CD4-positive, alpha-beta T cell (primary cell): ENCODE data around the gene ERBIN. TPM values are rescaled to one million over a fixed set of nuclear protein-coding genes. Genes with fewer than 3 reads are reported as not detected.

Experiments used
- ATAC-seq: fragments of 200-7000 bp; cut with Tn5 transposase; one replicate; pipeline ENCODE4 v1.10.0; 2022; ENCODE audit warnings: mild to moderate bottlenecking; ENCODE audit not compliant: poor library complexity
- CTCF ChIA-PET: fragments of 350-600 bp; sonication (Branson Sonifier 250); formaldehyde crosslinking; loops from one replicate; lab custom pipeline; 2021; ENCODE audit warnings: antibody characterized with exemption, inconsistent platforms; lab: Charles Lee
- POLR2A ChIA-PET: fragments of 350-600 bp; sonication (Branson Sonifier 250); formaldehyde crosslinking; loops from one replicate; lab custom pipeline; 2021; ENCODE audit warnings: antibody characterized with exemption, inconsistent platforms; lab: Charles Lee
- DNase-seq, 14 experiments: peaks; one replicate each; pipeline ENCODE4 v3.0.0-alpha.2; 2013 to 2020; ENCODE audit warnings: mixed read lengths in 2 of 14
- H3K27ac ChIP-seq, 2 donors: one replicate each; pipeline versions ENCODE4 v1.5.1 to v1.7.0; 2013; ENCODE audit warnings: low read length in 2 of 2, low read depth in 1 of 2, mild to moderate bottlenecking in 1 of 2
- H3K27me3 ChIP-seq, 2 experiments: 1 replicate in 1 of 2; 2 replicates in 1 of 2; pipeline versions ENCODE4 v1.6.1 to v1.7.0; 2013; ENCODE audit warnings: low read length in 2 of 2, control low read depth in 1 of 2, mild to moderate bottlenecking in 1 of 2, moderate library complexity in 1 of 2; ENCODE audit not compliant: insufficient read depth in 2 of 2, control insufficient read depth in 1 of 2
- H3K36me3 ChIP-seq: one replicate; pipeline ENCODE4 v1.6.1; 2013; ENCODE audit warnings: low read length, control low read depth; ENCODE audit not compliant: insufficient read depth
- H3K4me1 ChIP-seq: one replicate; pipeline ENCODE4 v1.6.1; 2013; ENCODE audit warnings: low read length, control low read depth; ENCODE audit not compliant: insufficient read depth
- H3K4me3 ChIP-seq: one replicate; pipeline ENCODE4 v1.5.1; 2013; ENCODE audit warnings: mild to moderate bottlenecking, low read length, moderate library complexity
- H3K9me3 ChIP-seq, 2 experiments: 1 replicate in 1 of 2; 2 replicates in 1 of 2; pipeline versions ENCODE4 v1.6.1 to v1.7.0; 2013; ENCODE audit warnings: low read length in 2 of 2, mild to moderate bottlenecking in 2 of 2, control low read depth in 1 of 2, moderate library complexity in 1 of 2; ENCODE audit not compliant: control insufficient read depth in 1 of 2, insufficient read depth in 1 of 2
- H3K27ac Mint-ChIP-seq: one replicate; pipeline ENCODE4 v1.8.0; 2020; ENCODE audit warnings: mixed read lengths
- H3K27me3 Mint-ChIP-seq: one replicate; pipeline ENCODE4 v1.8.0; 2021; ENCODE audit warnings: mixed read lengths
- H3K36me3 Mint-ChIP-seq: one replicate; pipeline ENCODE4 v1.8.0; 2021; ENCODE audit warnings: low read depth, mixed read lengths
- H3K4me1 Mint-ChIP-seq: one replicate; pipeline ENCODE4 v1.8.0; 2021; ENCODE audit warnings: low read depth, mixed read lengths
- H3K4me3 Mint-ChIP-seq: one replicate; pipeline ENCODE4 v1.8.0; 2020; ENCODE audit warnings: mild to moderate bottlenecking, mixed read lengths
- H3K9me3 Mint-ChIP-seq: one replicate; pipeline ENCODE4 v1.8.0; 2020; ENCODE audit warnings: mixed read lengths
- CTCF ChIP-seq: fragments of 200-600 bp; IDR thresholded peaks from one replicate; pipeline ENCODE4 v1.8.0; 2022; ENCODE audit warnings: antibody characterized with exemption, mild to moderate bottlenecking
- intact Hi-C, 2 experiments: fragments of 100-400 bp; cut with DNase I in 1 of 2; cut with micrococcal nuclease in 1 of 2; formaldehyde crosslinking; loops; one replicate each; pipeline versions ENCODE4 v1.15.1 to v1.9.0; 2023 to 2025; cut with DNase I, micrococcal nuclease
- total RNA-seq, 174 experiments: library from RNA in 2 of 174; stranded (reverse) in 2 of 174; gene quantifications; one replicate each; pipeline ENCODE4 v1.2.3 and lab custom pipeline; 2021 to 2026

Gene ERBIN
- total RNA-seq, 2 experiments from 2014 or later: 94.7 to 96.9 TPM

- H3K4me3 ChIP-seq: no peak overlapping the region
- Mint-ChIP-seq H3K4me3 (no peak overlapping the region), H3K4me1 (peaks cover 22% of the 10 kb centered on the region), H3K27me3 (no peaks in the 10 kb centered on the region), H3K9me3 (no peaks in the 10 kb centered on the region), H3K27ac (no peak overlapping the region), H3K36me3 (no peaks in the 10 kb centered on the region)
- ChIA-PET CTCF (interaction anchor here (0.6 kb wide), 1 partner anchor 21 kb away, joined by 4 read pairs; no protein-coding TSS in a partner anchor), POLR2A (no interaction called here)
- H3K36me3 ChIP-seq: no peaks in the 10 kb centered on the region
- TF ChIP-seq CTCF: no peak
- no peak for DNase-seq
- intact Hi-C loops: loop anchor here (5.0 to 10.0 kb wide), 2 partner anchors 47 to 115 kb away; no protein-coding TSS in a partner anchor
- no peak overlapping the region for H3K27ac ChIP-seq
- peaks cover 12% of the 10 kb centered on the region for H3K4me1 ChIP-seq
- H3K9me3 ChIP-seq: no peaks in the 10 kb centered on the region
- no peak for ATAC-seq
- H3K27me3 ChIP-seq: no peaks in the 10 kb centered on the region
Measured at GRCh38 chr5:65919773-65920172, 6.6 kb upstream of the ERBIN start.

DNA sequence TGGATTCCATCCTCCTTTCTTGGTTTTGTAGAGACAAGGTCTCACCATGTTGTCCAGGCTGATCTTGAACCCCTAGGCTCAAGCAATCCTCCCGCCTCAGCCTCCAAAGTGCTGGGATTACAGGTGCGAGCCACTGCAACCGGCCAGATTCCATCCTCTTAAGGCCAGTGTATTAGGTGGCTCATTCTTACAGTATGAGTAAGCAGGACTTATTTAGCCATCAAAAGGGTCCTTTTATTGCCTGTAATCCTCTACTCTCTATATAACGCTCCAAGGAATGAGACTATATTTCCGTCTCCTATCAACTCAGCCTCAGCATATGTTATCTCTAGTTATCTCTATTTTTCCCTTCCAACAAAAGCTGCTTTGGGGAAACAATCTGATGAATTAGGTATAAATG is 3.0 kb upstream of the ERBIN start:
- POLR2A ChIA-PET: interaction anchor here (2.0 to 5.8 kb wide), 3 partner anchors 9 to 202 kb away, joined by 14 to 86 read pairs (median 31); partner anchors contain the start of genes NLN and SGTB
- ATAC-seq: no peak
- intact Hi-C loops: loop anchor here (5.0 to 10.0 kb wide), 2 partner anchors 51 to 119 kb away; no protein-coding TSS in a partner anchor
- Histone ChIP-seq H3K4me3 (no peak overlapping the region), H3K36me3 (no peaks in the 10 kb centered on the region), H3K27me3 (no peaks in the 10 kb centered on the region), H3K9me3 (no peaks in the 10 kb centered on the region), H3K27ac (no peak overlapping the region), H3K4me1 (peaks cover 17% of the 10 kb centered on the region)
- no peak for TF ChIP-seq CTCF
- H3K27me3 Mint-ChIP-seq: no peaks in the 10 kb centered on the region
- H3K27ac Mint-ChIP-seq: peak overlapping the region; percentile 88
- peaks cover 28% of the 10 kb centered on the region for H3K36me3 Mint-ChIP-seq
- H3K9me3 Mint-ChIP-seq: no peaks in the 10 kb centered on the region
- CTCF ChIA-PET: no interaction called here
- DNase-seq: no peak
- peak overlapping the region; percentile 87 for H3K4me3 Mint-ChIP-seq
- H3K4me1 Mint-ChIP-seq: peaks cover 26% of the 10 kb centered on the region

- ChIA-PET CTCF (interaction anchor here (1.5 to 1.7 kb wide), 2 partner anchors 204 to 247 kb away, joined by 4 read pairs; no protein-coding TSS in a partner anchor), POLR2A (interaction anchor here (0.6 to 5.8 kb wide), 30 partner anchors 10 to 362 kb away, joined by 3 to 86 read pairs (median 4); partner anchors contain the start of genes CENPK, NLN, PPWD1 and SGTB)
- Histone ChIP-seq H3K4me1 (peaks cover 18% of the 10 kb centered on the region), H3K9me3 (no peaks in the 10 kb centered on the region), H3K27me3 (no peaks in the 10 kb centered on the region), H3K27ac (peak overlapping the region; percentile 71 to 89), H3K4me3 (peak overlapping the region; percentile 70), H3K36me3 (no peaks in the 10 kb centered on the region)
- Mint-ChIP-seq H3K4me3 (peak overlapping the region; percentile 87), H3K27me3 (no peaks in the 10 kb centered on the region), H3K9me3 (no peaks in the 10 kb centered on the region), H3K27ac (peak overlapping the region; percentile 88), H3K4me1 (peaks cover 36% of the 10 kb centered on the region), H3K36me3 (peaks cover 30% of the 10 kb centered on the region)
- no peak for DNase-seq
- no peak for TF ChIP-seq CTCF
- ATAC-seq: peak; percentile 2
- intact Hi-C loops: loop anchor here (1.0 to 10.0 kb wide), 9 partner anchors 46 to 248 kb away; partner anchors contain the start of genes NLN (in 2 of the 2), SGTB (in 2 of the 2) and SREK1 (in 1 of the 2)
Measured at GRCh38 chr5:65924366-65925043, 1.9 kb upstream of the ERBIN start.
